ES-I3 (cell line): ENCODE measurements around the gene CIP2A.
"Not testable (repeated sequence)": the region's sequence is repeated elsewhere in the genome, so short reads cannot be mapped to it uniquely, and the experiment has no call there.

ENCODE experiments used
- H3K36me3 ChIP-seq: 2 replicates; pipeline ENCODE4 v1.6.1; 2013; ENCODE audit warnings: mild to moderate bottlenecking, low read length, control low read depth, moderate library complexity; ENCODE audit not compliant: insufficient read depth
- H3K4me1 ChIP-seq: 2 replicates; pipeline ENCODE4 v1.6.1; 2013; ENCODE audit warnings: mild to moderate bottlenecking, control low read depth, low read length; ENCODE audit not compliant: insufficient read depth
- H3K9ac ChIP-seq: 2 replicates; pipeline ENCODE4 v1.6.1; 2013; ENCODE audit warnings: low read depth, mild to moderate bottlenecking, low read length, moderate library complexity
- H3K9me3 ChIP-seq: 2 replicates; pipeline ENCODE4 v1.6.1; 2013; ENCODE audit warnings: mild to moderate bottlenecking, low read length, moderate library complexity; ENCODE audit not compliant: control insufficient read depth, insufficient read depth

The CIP2A gene

DNA sequence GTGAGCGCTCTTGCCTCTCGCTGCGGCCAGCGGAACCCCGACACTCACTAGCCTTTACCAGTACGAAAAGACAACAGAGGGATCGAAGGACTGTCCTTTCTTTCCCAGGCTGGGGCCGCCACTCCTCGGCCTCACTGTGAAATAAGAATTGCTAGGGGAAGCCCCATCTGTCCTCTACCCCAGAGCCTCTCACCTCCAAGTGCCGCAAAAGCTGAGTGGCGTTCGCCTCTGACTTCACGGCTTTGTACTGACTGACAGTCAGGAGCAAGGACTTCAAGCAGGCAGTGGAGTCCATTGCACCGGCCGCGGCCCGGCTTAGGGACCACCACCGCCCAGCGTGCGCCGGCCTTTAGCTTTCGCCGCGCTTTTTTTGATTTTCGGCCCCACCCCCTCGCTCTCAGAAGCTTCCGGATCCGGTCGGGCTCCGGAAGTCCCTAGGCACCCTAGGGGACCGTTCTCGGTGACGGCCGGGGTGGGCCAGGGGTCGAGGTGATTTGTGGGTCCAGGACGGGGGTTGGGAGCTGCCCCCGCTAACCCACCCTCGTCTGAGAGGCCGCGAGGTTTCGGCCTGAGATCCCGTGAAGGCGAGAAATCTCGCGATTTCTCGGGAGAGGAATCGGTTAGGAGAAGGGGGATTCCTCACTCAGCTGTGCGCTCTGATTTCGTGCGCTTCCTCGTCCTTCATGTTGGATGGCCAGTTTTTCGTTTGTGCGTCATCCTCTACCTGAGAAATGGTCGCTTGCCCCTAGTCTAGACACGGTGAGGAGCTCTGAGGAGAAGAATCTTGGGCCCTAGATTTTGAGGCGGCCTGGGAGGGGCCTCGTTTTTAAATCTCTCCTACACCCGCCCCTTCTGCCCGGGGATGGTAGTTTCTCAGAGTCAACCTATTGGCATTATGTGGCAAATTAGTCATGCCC lies at the start of gene CIP2A, which contains the start of gene DZIP3:
TSS of gene CIP2A (minus strand) at position 358 of the 917 bp plus-strand sequence. CDS start at position 295, 63 bp downstream.
TSS of gene DZIP3 (plus strand) at position 642 of the 917 bp plus-strand sequence. CDS start 15,685 bp downstream, outside the sequence.
- no peaks in the 10 kb centered on the region for H3K9me3 ChIP-seq
- H3K9ac ChIP-seq = peak within 1 kb of the TSS; percentile 97
- peaks cover 9% of the 10 kb centered on the region for H3K4me1 ChIP-seq

GRCh38 chr3:108629974-108630373 lies 40.7 kb upstream of the CIP2A start:
- Histone ChIP-seq H3K9ac (no peak overlapping the region), H3K4me1 (no peaks in the 10 kb centered on the region), H3K9me3 (no peaks in the 10 kb centered on the region), H3K36me3 (no peaks in the 10 kb centered on the region)

More for the DNA sequence above, at the start of gene CIP2A, which contains the start of gene DZIP3:
- no peaks in the 10 kb centered on the region for H3K36me3 ChIP-seq

GRCh38 chr3:108623504-108623903 lies 34.3 kb upstream of the CIP2A start:
- no peaks in the 10 kb centered on the region for H3K4me1 ChIP-seq
- no peaks in the 10 kb centered on the region; the same call in 1 of the 2 replicates for H3K36me3 ChIP-seq
- H3K9me3 ChIP-seq = no peaks in the 10 kb centered on the region
- no peak overlapping the region for H3K9ac ChIP-seq

DNA sequence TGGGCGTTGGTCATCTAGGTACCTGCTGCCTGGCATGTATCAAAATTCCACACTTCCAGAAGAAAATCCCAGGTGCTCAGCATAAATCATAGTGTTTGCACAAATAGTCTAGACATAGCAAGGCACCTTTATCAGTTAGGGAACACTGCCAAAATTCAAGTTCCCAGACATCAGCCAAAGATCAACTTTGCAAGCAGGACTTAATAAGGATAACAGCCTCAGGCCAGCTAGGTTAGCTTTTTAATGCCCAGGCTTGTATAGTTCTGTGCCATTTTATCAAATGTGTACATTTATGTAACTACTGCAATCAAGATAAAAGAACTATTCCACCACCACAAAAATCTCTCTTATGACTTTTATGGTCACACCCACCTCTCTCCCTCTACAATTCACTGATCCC lies 31.0 kb upstream of the CIP2A start:
- Histone ChIP-seq H3K9ac (no peak overlapping the region), H3K36me3 (no peaks in the 10 kb centered on the region; the same call in 1 of the 2 replicates), H3K9me3 (no peaks in the 10 kb centered on the region), H3K4me1 (no peaks in the 10 kb centered on the region)

DNA sequence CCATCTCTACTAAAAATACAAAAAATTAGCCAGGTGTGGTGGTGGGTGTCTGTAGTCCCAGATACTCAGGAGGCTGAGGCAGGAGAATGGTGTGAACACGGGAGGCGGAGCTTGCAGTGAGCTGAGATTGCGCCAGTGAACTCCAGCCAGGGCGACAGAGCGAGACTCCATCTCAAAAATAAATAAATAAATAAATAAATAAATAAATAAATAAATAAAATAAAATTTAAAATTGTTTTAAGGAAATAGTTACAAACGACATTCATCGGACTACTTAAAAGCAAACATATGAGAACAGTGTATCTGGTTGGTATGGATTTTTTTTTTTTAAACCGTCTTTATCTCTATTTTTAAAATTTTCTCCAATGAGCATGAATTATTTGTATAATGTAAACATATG lies 26.9 kb upstream of the CIP2A start:
- not testable (repeated sequence) for H3K36me3 ChIP-seq, H3K9me3 ChIP-seq, H3K4me1 ChIP-seq, H3K9ac ChIP-seq

DNA sequence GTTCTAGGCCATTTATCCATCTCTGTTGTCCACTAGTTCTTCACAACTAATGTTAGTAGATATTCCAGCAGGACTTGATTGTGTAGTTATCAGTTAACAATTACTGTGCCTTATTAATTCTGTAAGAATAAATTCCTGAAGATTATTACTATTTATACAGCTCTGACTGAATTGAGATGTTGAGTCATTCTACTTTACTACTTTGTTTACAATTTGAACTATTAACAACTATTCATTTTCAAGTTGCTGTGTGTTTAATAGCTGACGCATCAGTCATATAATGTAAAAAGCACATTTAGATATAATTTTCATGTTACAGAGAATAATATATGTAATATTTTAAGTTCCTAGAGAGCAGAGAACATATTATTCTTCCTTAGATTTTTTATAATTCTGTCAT lies 21.4 kb upstream of the CIP2A start:
- H3K36me3 ChIP-seq = 0 out of 2 replicates have a peak, but pooled peaks cover 6% of the 10 kb centered on the region
- H3K9me3 ChIP-seq = no peaks in the 10 kb centered on the region
- no peak overlapping the region for H3K9ac ChIP-seq
- no peaks in the 10 kb centered on the region for H3K4me1 ChIP-seq

- H3K9ac ChIP-seq = no peak overlapping the region
- H3K36me3 ChIP-seq = 0 out of 2 replicates have a peak, but pooled peaks cover 6% of the 10 kb centered on the region
- no peaks in the 10 kb centered on the region for H3K4me1 ChIP-seq
- no peaks in the 10 kb centered on the region for H3K9me3 ChIP-seq
Observed at GRCh38 chr3:108608750-108609149, 19.5 kb upstream of the CIP2A start.

DNA sequence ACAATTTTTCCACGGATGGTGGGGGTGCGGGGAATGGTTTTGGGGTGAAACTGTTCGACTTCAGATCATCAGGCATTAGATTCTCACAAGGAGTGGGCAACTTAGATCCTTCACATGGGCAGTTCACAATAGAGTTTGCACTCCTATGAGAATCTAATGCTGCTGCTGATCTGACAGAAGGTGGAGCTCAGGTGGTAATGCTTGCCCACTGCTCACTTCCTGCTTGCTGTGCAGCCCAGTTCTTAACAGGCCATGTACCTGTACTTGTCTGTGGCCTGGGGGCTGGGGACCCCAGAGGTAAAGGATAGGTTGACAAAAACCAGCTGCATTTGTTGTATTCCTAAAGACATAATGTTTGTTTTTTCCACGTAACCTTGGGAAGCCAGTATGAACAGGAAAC lies 16.3 kb upstream of the CIP2A start:
- Histone ChIP-seq H3K4me1 (peaks cover 9% of the 10 kb centered on the region; the same call in 1 of the 2 replicates), H3K36me3 (no peaks in the 10 kb centered on the region), H3K9me3 (no peaks in the 10 kb centered on the region), H3K9ac (no peak overlapping the region)

- Histone ChIP-seq H3K9me3 (no peaks in the 10 kb centered on the region), H3K4me1 (peaks cover 9% of the 10 kb centered on the region; the same call in 1 of the 2 replicates), H3K9ac (no peak overlapping the region), H3K36me3 (no peaks in the 10 kb centered on the region)
Observed at GRCh38 chr3:108605028-108605427, 15.8 kb upstream of the CIP2A start.

- H3K9me3 ChIP-seq = no peaks in the 10 kb centered on the region
- peaks cover 9% of the 10 kb centered on the region; the same call in 1 of the 2 replicates for H3K4me1 ChIP-seq
- H3K9ac ChIP-seq = no peak overlapping the region
- H3K36me3 ChIP-seq = no peaks in the 10 kb centered on the region
Observed at GRCh38 chr3:108603691-108604090, 14.5 kb upstream of the CIP2A start.

- Histone ChIP-seq H3K9ac (no peak overlapping the region), H3K36me3 (no peaks in the 10 kb centered on the region), H3K9me3 (no peaks in the 10 kb centered on the region), H3K4me1 (peaks cover 9% of the 10 kb centered on the region; the same call in 1 of the 2 replicates)
Observed at GRCh38 chr3:108602935-108603294, 13.7 kb upstream of the CIP2A start.

GRCh38 chr3:108602249-108602934 lies 13.2 kb upstream of the CIP2A start:
- Histone ChIP-seq H3K4me1 (peaks cover 9% of the 10 kb centered on the region; the same call in 1 of the 2 replicates), H3K9me3 (no peaks in the 10 kb centered on the region), H3K36me3 (no peaks in the 10 kb centered on the region), H3K9ac (no peak overlapping the region)

DNA sequence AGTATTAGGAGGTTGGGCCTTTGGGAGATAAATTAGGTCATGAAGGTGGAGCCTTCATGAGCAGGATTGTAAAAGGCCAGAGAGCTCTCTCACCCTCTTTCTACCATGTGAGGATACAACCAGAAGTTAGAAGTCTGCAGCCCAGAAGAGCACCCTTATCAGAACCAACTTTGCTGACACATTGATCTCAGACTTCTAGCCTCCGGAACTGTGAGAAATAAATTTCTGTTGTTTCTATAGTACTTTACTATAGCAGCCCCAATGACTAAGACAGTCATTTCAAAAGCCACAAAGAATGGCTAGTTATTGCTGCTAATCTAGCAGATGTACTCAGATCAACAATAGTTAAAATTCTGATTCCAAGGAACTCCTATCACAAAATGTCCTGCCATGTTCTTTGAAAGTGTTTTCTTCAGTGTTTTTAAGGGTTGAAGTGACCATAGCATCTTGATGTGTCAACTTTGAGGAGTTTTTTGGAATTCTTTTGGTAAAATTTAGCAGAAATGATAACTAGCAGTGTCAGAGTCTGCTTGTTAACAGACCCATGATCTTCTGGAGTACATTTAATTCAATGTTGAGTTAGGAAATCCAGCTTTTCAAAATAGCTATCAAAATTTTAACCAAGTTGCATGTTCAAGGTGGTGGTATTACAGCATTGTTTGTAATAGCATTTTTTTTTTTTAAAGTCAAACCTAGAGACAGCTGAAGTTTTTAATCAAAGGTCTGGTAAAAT lies 10.6 kb upstream of the CIP2A start:
- H3K9me3 ChIP-seq = no peaks in the 10 kb centered on the region
- H3K9ac ChIP-seq = no peak overlapping the region
- peaks cover 9% of the 10 kb centered on the region; the same call in 1 of the 2 replicates for H3K4me1 ChIP-seq

DNA sequence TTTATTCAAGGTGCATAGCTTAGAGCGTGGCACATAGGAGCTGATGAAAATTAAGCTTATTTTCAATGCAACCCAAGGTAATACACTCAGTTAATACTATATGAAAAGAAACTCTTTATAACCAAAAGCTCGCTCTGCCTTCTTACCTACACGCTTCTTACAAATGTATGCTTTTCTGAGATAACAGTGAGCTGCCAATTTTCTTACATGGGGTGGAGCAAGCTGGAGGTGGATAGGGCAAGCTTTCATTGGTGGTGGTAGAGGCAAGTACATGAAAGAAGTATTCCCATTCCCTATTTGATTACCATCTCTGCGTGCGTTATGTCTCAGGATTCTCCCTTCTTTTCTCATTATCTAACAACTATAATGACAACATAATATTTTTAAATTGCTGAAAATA lies 9.1 kb upstream of the CIP2A start:
- no peaks in the 10 kb centered on the region for H3K36me3 ChIP-seq
- H3K9me3 ChIP-seq = no peaks in the 10 kb centered on the region
- peaks cover 9% of the 10 kb centered on the region; the same call in 1 of the 2 replicates for H3K4me1 ChIP-seq
- no peak overlapping the region for H3K9ac ChIP-seq

More for the DNA sequence above, 10.6 kb upstream of the CIP2A start:
- H3K36me3 ChIP-seq = no peaks in the 10 kb centered on the region
